ENCODE measurements around the gene PAPOLA. TPM values are rescaled to one million over a fixed set of nuclear protein-coding genes. Genes with fewer than 3 reads are reported as not detected.

The PAPOLA gene
- 47.3 and 58.2 TPM in 2 replicates for total RNA-seq

DNA sequence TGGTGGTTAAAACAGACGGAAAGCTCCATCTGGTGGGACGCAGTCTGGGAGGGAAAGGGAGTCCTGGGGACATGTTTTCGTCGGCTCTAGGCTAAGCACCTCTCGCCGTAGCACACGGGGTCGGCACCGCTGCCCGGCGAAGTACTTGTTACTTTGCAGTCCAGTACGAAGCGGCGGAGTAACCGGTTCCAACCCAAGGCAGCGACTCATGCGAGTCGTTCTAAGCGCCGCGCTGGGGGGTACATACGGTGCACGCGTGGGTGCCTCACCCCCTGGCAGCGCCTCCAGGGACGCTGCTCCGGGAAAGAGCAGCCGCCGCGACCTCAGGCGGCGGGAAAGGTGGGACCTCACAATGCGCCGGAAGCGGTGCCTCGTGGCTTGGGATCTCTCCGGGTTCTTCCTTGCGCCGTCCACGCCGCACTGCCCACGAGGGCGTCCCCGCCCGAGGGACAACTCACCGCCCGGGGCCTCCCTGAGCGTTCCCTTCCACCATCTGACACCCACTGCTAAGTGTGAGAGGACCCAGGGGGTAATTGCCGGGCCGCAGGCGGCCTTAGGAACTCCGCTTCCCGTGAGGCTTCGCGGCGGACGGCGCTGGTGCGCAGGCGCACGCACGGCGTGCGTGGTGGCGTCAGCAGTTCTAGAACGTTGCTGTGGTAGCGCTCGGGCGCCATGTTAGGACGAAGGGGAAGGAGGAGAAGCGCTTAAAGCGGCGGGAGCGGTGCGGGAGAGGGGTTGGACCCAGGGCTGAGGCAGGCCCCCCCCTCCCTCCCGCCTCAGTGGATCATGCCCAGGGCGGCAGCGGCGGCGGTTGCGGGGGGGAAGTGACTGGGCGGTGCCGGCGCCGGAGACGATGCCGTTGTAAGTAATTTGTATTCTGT, at the start of gene PAPOLA:
TSS of gene PAPOLA (plus strand) at position 643 of the 881 bp plus-strand sequence. CDS start at position 854, 211 bp downstream.

Other genes starting within 250 kb of the PAPOLA start
- 0.12 and 0.59 TPM in 2 replicates for gene BDKRB1, start 246.2 kb upstream of the PAPOLA start, total RNA-seq
- 10.0 and 10.2 TPM in 2 replicates for gene ATG2B, start 139.0 kb upstream of the PAPOLA start, total RNA-seq
- 7.9 and 8.4 TPM in 2 replicates for gene GSKIP, start 138.9 kb upstream of the PAPOLA start, total RNA-seq
- gene AK7, start 110.3 kb upstream of the PAPOLA start, total RNA-seq: 0.15 and 1.4 TPM in 2 replicates